Muscle layer of duodenum (tissue), 2 donors: ENCODE data around the gene ERBB4.

ENCODE experiments used
- H3K27ac ChIP-seq: one replicate; pipeline ENCODE4 v1.7.0; 2013; ENCODE audit warnings: mild to moderate bottlenecking, low read length
- H3K27me3 ChIP-seq: one replicate; pipeline ENCODE4 v1.7.0; 2013; ENCODE audit warnings: low read depth, mild to moderate bottlenecking, control low read depth, low read length
- H3K36me3 ChIP-seq, 2 donors: one replicate each; pipeline ENCODE4 v1.7.0; 2013; ENCODE audit warnings: low read length in 2 of 2, control low read depth in 1 of 2, mild to moderate bottlenecking in 1 of 2; ENCODE audit not compliant: insufficient read depth in 2 of 2, control insufficient read depth in 1 of 2
- H3K4me1 ChIP-seq, 2 donors: one replicate each; pipeline ENCODE4 v1.7.0; 2013; ENCODE audit warnings: low read length in 2 of 2, mild to moderate bottlenecking in 2 of 2, control low read depth in 1 of 2, moderate library complexity in 1 of 2; ENCODE audit not compliant: insufficient read depth in 2 of 2, control insufficient read depth in 1 of 2
- H3K4me3 ChIP-seq, 2 donors: one replicate each; pipeline ENCODE4 v1.7.0; 2013; ENCODE audit warnings: low read length in 2 of 2, low read depth in 1 of 2, mild to moderate bottlenecking in 1 of 2
- H3K9me3 ChIP-seq, 2 donors: one replicate each; pipeline ENCODE4 v1.7.0; 2013; ENCODE audit warnings: low read length in 2 of 2, control low read depth in 1 of 2, mild to moderate bottlenecking in 1 of 2; ENCODE audit not compliant: control insufficient read depth in 1 of 2
- donor health status: healthy.

ERBB4 gene

DNA sequence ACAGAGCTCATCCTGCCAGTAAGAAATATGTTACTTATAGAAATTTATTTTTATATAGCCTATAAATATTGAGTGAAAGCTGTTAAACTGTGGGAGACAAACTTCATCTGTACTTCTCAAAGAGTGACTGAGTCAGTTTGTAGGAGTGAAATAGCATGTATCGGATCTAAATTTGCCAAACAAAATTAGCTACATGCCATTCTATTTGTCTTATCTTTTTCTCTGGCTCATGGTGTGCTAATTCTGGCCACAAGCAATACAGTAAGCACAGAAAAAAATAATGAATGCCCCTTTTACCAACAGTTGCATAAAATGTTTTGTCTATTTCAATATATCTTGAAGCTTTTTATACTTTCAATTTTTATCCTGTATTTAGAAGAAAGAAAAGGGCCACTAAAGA is 12.5 kb downstream of the ERBB4 start:
- Histone ChIP-seq H3K9me3 (no peaks in the 10 kb centered on the region), H3K36me3 (no peaks in the 10 kb centered on the region), H3K4me1 (no peaks in the 10 kb centered on the region), H3K27me3 (no peaks in the 10 kb centered on the region), H3K27ac (no peak overlapping the region), H3K4me3 (no peak overlapping the region)

DNA sequence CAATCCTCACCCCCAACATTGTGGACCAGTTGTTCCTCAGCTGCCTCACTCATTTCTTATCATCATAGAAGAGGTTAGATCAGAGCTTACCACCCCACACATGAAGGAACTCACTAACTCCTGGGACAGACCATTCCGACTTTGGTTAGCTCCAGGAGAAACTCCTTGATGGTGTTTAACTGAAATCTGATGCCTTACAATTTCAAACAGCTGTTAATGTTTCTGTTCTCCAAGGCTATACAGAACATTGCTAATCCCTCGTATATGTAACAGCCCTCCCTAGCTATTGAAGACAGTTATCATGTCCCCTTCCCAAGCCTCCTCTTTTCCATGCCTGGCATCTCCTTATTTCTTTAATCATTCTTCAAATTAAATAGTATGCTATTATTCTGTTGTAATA is 14.8 kb downstream of the ERBB4 start:
- no peaks in the 10 kb centered on the region for H3K4me1 ChIP-seq
- H3K36me3 ChIP-seq: no peaks in the 10 kb centered on the region
- no peaks in the 10 kb centered on the region for H3K9me3 ChIP-seq
- no peak overlapping the region for H3K4me3 ChIP-seq
- H3K27me3 ChIP-seq: no peaks in the 10 kb centered on the region
- H3K27ac ChIP-seq: no peak overlapping the region

DNA sequence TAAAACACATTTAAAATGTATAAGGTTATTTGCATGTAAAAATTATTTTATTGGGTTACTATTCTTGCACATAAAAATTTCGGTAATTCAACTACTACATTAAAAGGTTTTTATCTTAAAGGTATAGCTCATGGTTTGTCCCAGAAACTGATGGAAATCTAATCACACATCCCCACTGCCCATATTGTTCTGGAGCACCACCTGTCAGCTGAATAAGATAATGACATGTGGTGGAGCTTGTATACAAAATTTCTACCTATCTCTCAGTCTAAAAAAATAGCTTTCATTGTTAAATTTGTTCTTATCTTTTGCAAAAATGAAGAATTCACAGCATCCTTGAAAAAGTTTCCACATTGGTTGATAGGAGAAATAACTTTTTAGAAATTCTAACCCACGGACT is 18.3 kb downstream of the ERBB4 start:
- no peaks in the 10 kb centered on the region for H3K36me3 ChIP-seq
- H3K27ac ChIP-seq: no peak overlapping the region
- no peak overlapping the region for H3K4me3 ChIP-seq
- no peaks in the 10 kb centered on the region for H3K4me1 ChIP-seq
- H3K9me3 ChIP-seq: no peaks in the 10 kb centered on the region
- no peaks in the 10 kb centered on the region for H3K27me3 ChIP-seq

- H3K36me3 ChIP-seq: no peaks in the 10 kb centered on the region
- H3K4me1 ChIP-seq: no peaks in the 10 kb centered on the region
- H3K9me3 ChIP-seq: no peaks in the 10 kb centered on the region
- no peak overlapping the region for H3K27ac ChIP-seq
- H3K27me3 ChIP-seq: no peaks in the 10 kb centered on the region
- no peak overlapping the region for H3K4me3 ChIP-seq
Observed at GRCh38 chr2:212517693-212518092, 20.9 kb downstream of the ERBB4 start.

- Histone ChIP-seq H3K4me1 (no peaks in the 10 kb centered on the region), H3K36me3 (no peaks in the 10 kb centered on the region), H3K27me3 (no peaks in the 10 kb centered on the region), H3K9me3 (no peaks in the 10 kb centered on the region), H3K4me3 (no peak overlapping the region), H3K27ac (no peak overlapping the region)
Observed at GRCh38 chr2:212505586-212505985, 33.0 kb downstream of the ERBB4 start.

- no peaks in the 10 kb centered on the region for H3K4me1 ChIP-seq
- no peaks in the 10 kb centered on the region for H3K36me3 ChIP-seq
- no peak overlapping the region for H3K27ac ChIP-seq
- no peaks in the 10 kb centered on the region for H3K9me3 ChIP-seq
- no peaks in the 10 kb centered on the region for H3K27me3 ChIP-seq
- no peak overlapping the region for H3K4me3 ChIP-seq
Observed at GRCh38 chr2:212495046-212495445, 43.6 kb downstream of the ERBB4 start.

- H3K9me3 ChIP-seq: no peaks in the 10 kb centered on the region
- H3K27me3 ChIP-seq: no peaks in the 10 kb centered on the region
- H3K27ac ChIP-seq: no peak overlapping the region
- no peak overlapping the region for H3K4me3 ChIP-seq
- no peaks in the 10 kb centered on the region for H3K4me1 ChIP-seq
- H3K36me3 ChIP-seq: no peaks in the 10 kb centered on the region
Observed at GRCh38 chr2:212494418-212495020, 44.1 kb downstream of the ERBB4 start.

DNA sequence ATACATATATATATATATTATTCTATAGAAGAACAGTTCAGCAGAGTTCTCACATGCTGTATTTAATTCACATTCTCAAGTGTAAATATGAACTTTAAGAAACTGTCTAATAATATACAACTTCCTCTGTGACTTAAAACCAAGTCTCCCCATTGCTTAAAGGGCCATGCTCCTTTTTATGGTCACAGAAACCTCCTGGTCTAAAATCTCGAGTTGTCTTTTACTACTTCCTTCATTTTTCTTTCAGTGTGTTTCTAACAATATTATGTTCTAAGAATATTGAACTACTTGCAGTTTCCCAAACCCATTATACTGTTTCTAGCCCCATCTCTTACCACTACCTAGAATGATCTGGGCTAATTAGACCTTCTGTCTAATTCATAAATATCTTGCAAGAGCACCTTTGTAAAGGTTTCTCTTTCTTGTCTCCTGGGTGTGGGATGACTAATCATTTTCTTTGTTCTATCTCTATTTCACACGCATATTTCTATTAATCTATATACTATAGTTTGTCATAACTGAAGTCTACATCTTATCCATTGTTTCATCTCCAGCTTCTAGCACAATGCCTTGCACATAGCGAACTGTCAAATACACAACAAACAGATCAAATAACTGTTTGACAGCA is 48.8 kb downstream of the ERBB4 start:
- Histone ChIP-seq H3K27me3 (no peaks in the 10 kb centered on the region), H3K36me3 (no peaks in the 10 kb centered on the region), H3K27ac (no peak overlapping the region), H3K4me1 (no peaks in the 10 kb centered on the region), H3K4me3 (no peak overlapping the region), H3K9me3 (no peaks in the 10 kb centered on the region)

DNA sequence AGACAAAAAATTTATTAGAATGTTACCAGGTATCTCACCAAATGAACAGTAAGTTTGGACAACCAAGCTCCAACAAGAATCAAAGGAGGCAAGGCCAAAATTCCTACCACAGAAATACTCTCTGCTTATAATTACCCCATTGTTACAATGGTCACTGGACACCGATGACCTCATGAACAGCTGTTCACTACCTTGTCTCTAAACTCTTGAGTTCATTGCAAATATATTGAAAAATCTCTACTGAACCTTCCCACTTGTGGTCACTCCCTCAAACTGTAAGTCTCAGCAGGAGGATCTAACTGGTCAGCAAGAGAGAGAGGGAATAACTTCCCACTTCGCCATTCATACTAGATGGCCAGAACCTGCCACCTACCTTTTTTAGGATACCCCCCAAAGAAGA is 50.0 kb downstream of the ERBB4 start:
- H3K4me3 ChIP-seq: no peak overlapping the region

DNA sequence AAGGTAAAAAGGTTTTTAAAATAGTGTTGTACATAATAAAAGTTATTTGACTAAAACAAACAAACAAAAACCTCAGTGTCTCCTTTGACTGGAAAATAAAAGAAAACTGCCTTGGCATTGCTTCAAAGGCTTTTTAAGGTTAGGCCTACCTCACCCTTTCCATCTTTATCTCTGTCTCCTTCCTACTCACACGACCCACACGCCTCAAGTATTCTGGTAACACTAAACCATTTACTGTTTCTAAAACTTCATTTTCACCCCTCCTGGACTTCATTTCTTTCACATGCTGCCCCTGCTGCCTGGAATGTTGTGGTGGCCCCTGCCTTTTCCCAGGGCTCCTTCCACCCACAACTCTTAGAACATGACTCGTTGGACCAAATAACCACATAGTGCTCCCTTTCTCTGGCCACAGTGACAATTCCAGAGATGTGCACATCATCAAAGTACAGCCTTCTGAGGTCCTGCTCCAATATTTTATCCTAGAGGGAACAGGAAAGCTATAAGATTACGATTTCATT is 54.0 kb downstream of the ERBB4 start:
- H3K36me3 ChIP-seq: no peaks in the 10 kb centered on the region

More for the DNA sequence above, 50.0 kb downstream of the ERBB4 start:
- H3K4me1 ChIP-seq: no peaks in the 10 kb centered on the region
- no peak overlapping the region for H3K27ac ChIP-seq
- no peaks in the 10 kb centered on the region for H3K27me3 ChIP-seq
- H3K36me3 ChIP-seq: no peaks in the 10 kb centered on the region
- H3K9me3 ChIP-seq: no peaks in the 10 kb centered on the region

GRCh38 chr2:212480447-212480846 is 58.2 kb downstream of the ERBB4 start:
- Histone ChIP-seq H3K27me3 (no peaks in the 10 kb centered on the region), H3K4me3 (no peak overlapping the region), H3K9me3 (no peaks in the 10 kb centered on the region), H3K4me1 (no peaks in the 10 kb centered on the region), H3K36me3 (no peaks in the 10 kb centered on the region), H3K27ac (no peak overlapping the region)

More for the DNA sequence above, 54.0 kb downstream of the ERBB4 start:
- no peaks in the 10 kb centered on the region for H3K9me3 ChIP-seq
- no peak overlapping the region for H3K4me3 ChIP-seq
- no peaks in the 10 kb centered on the region for H3K27me3 ChIP-seq
- no peaks in the 10 kb centered on the region for H3K4me1 ChIP-seq
- H3K27ac ChIP-seq: no peak overlapping the region

DNA sequence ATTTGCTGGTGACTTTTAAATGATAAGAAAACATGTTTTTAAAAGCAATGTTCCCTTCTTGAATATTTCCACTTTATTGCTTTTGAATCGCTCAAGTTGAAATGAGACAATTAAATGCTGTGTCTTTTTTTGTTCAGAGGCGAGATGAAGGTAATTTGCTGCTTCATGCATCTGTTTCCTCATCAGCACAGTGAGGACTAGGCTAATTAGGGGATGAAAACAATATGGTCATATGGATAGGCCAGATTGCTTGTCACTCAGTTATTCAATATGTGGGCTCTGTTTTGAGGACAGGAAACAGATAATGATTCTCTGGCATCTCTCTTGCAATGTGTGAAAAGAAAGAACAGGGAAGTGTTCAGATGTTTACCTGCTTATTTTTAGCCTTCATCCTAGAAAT is 61.0 kb downstream of the ERBB4 start:
- H3K36me3 ChIP-seq: no peaks in the 10 kb centered on the region

More for the DNA sequence above, 61.0 kb downstream of the ERBB4 start:
- Histone ChIP-seq H3K4me3 (no peak overlapping the region), H3K27ac (no peak overlapping the region), H3K9me3 (no peaks in the 10 kb centered on the region), H3K27me3 (no peaks in the 10 kb centered on the region), H3K4me1 (no peaks in the 10 kb centered on the region)
